Erythroblast (primary cell): ENCODE measurements around the gene KCNMA1.

Experiments used
- GATA1 ChIP-seq: IDR thresholded peaks from 2 replicates; pipeline ENCODE4 v1.6.1; 2011; ENCODE audit warnings: low read depth, mild to moderate bottlenecking, control low read depth, low read length, moderate library complexity
- POLR2A ChIP-seq: IDR thresholded peaks from 2 replicates; pipeline ENCODE4 v1.6.1; 2011; ENCODE audit warnings: mild to moderate bottlenecking, low read length

- TF ChIP-seq POLR2A (no peak), GATA1 (no peak)
Measured at GRCh38 chr10:77501846-77502261, 135.8 kb downstream of the KCNMA1 start.
